ENCODE measurements around the gene SLC16A6. TPM values are rescaled to one million over a fixed set of nuclear protein-coding genes. Genes with fewer than 3 reads are reported as not detected.

The SLC16A6 gene
- total RNA-seq, 4 donors from 2014 or later: 0.13 to 1.8 (median 0.46) TPM

- Histone ChIP-seq H3K27me3 (no peaks in the 10 kb centered on the region), H3K4me1 (peaks cover 0 to 8% of the 10 kb centered on the region in 2 donors), H3K9me3 (no peaks in the 10 kb centered on the region), H3K36me3 (no peaks in the 10 kb centered on the region), H3K4me3 (replicated peaks in 1 of 3) (no peak overlapping the region), H3K27ac (no peak overlapping the region)
- WGBS, 2 donors: 88 to 91% methylated on average over 18 of the region's 18 CpGs
- DNase-seq: peak; percentile 6 to 21
- intact Hi-C loops (cut with DNase I): no loop called here
- TF ChIP-seq CTCF (IDR thresholded peaks at IDR 0.05) (no peak), POLR2A (IDR thresholded peaks at IDR 0.05) (no peak)
Observed at GRCh38 chr17:68296217-68297191, 5.6 kb upstream of the SLC16A6 start.

GRCh38 chr17:68295086-68295485 lies 4.2 kb upstream of the SLC16A6 start:
- no peak for DNase-seq
- Histone ChIP-seq H3K4me3 (replicated peaks in 1 of 3) (no peak overlapping the region), H3K36me3 (no peaks in the 10 kb centered on the region), H3K9me3 (no peaks in the 10 kb centered on the region), H3K27me3 (no peaks in the 10 kb centered on the region), H3K4me1 (peaks cover 0 to 8% of the 10 kb centered on the region in 2 donors), H3K27ac (no peak overlapping the region)
- intact Hi-C loops (cut with DNase I): no loop called here
- no peak for TF ChIP-seq POLR2A (IDR thresholded peaks at IDR 0.05)
- no peak for TF ChIP-seq CTCF (IDR thresholded peaks at IDR 0.05)
- WGBS, 2 donors: 92 to 93% methylated on average over 7 of the region's 7 CpGs

DNA sequence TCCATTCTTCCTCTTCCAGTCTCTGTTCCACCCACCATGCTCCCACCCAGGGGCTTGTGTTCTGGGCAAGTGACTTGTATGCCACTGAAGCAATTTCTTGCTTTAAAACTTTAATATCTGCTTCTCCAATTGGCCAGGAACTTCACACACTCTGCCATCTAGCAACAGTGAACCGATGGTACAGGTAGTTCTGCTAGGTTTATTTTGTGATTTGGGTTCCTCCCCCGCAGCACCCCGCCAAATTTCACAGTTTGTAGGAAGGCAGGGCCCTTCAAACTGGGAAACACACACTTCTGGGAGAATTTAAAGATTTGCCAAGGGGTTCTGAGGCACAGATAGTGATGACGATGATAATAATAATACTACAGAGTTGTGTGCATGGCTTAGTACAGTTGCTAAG lies 3.7 kb upstream of the SLC16A6 start:
- Histone ChIP-seq H3K36me3 (no peaks in the 10 kb centered on the region), H3K27ac (no peak overlapping the region), H3K4me3 (replicated peaks in 1 of 3) (no peak overlapping the region), H3K4me1 (peaks cover 2 to 8% of the 10 kb centered on the region in 2 donors), H3K9me3 (no peaks in the 10 kb centered on the region), H3K27me3 (no peaks in the 10 kb centered on the region)
- 88 to 90% methylated on average over 4 of the region's 4 CpGs for WGBS, 2 donors
- no peak for DNase-seq
- intact Hi-C loops (cut with DNase I): no loop called here
- TF ChIP-seq POLR2A (IDR thresholded peaks at IDR 0.05) (no peak), CTCF (IDR thresholded peaks at IDR 0.05) (no peak)

DNA sequence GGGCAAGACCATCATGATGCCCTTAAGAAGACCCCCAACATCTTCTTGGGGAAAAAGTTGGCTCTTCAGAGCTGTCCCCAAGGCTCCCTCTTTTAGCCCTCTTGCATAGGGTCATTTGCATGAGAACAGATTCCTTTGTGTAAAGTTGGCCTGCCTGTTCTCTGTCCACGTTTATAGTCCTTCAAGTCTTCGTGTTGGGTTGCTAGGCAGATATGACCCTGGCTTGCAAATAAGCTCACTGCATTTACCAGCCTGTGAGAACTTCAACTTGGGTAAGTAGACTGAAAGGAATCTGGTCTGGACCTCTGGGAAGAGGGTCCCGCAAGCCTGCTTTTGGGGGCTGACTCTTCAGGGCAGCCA lies 3.2 kb upstream of the SLC16A6 start:
- Histone ChIP-seq H3K4me1 (peaks cover 3 to 8% of the 10 kb centered on the region in 2 donors), H3K9me3 (no peaks in the 10 kb centered on the region), H3K4me3 (replicated peaks in 1 of 3) (no peak overlapping the region), H3K36me3 (no peaks in the 10 kb centered on the region), H3K27me3 (no peaks in the 10 kb centered on the region), H3K27ac (no peak overlapping the region)
- no peak for DNase-seq
- 85 to 86% methylated on average over 3 of the region's 3 CpGs for WGBS, 2 donors
- intact Hi-C loops (cut with DNase I): no loop called here
- no peak for TF ChIP-seq POLR2A (IDR thresholded peaks at IDR 0.05)
- TF ChIP-seq CTCF (IDR thresholded peaks at IDR 0.05): no peak

- no peak for DNase-seq
- Histone ChIP-seq H3K9me3 (no peaks in the 10 kb centered on the region), H3K4me1 (peaks cover 3 to 8% of the 10 kb centered on the region in 2 donors), H3K4me3 (replicated peaks in 1 of 3) (no peak overlapping the region), H3K27me3 (no peaks in the 10 kb centered on the region), H3K27ac (no peak overlapping the region), H3K36me3 (no peaks in the 10 kb centered on the region)
- 96 to 98% methylated on average over 6 of the region's 6 CpGs for WGBS, 2 donors
- intact Hi-C loops (cut with DNase I): no loop called here
- TF ChIP-seq POLR2A (IDR thresholded peaks at IDR 0.05) (no peak), CTCF (IDR thresholded peaks at IDR 0.05) (no peak)
Observed at GRCh38 chr17:68293490-68294195, 2.7 kb upstream of the SLC16A6 start.
